Right lobe of liver (tissue), 4 donors: Measurements from ENCODE around the gene MYOZ3.

Experiments used
- CTCF ChIP-seq, 4 donors: fragments of 200-600 bp in 3 of 4; fragments of 450-650 bp in 1 of 4; IDR thresholded peaks; one replicate each; pipeline versions ENCODE4 v1.5.1 to v1.8.0; 2016 to 2022; ENCODE audit warnings: antibody characterized with exemption in 4 of 4, mild to moderate bottlenecking in 2 of 4
- POLR2A ChIP-seq: fragments of 450-650 bp; IDR thresholded peaks from one replicate; pipeline ENCODE4 v1.6.1; 2017; ENCODE audit warnings: antibody characterized with exemption, mild to moderate bottlenecking
- donor health status: DM: no; HTN: no; CAD: no.
- donor health status: DM: no; HTN: no; CAD: no.
- donor health status: DM: no; HTN: yes; CAD: no.

GRCh38 chr5:150614661-150615060 lies 46.4 kb upstream of the MYOZ3 start:
- TF ChIP-seq CTCF (IDR thresholded peaks at IDR 0.05) (no peak), POLR2A (no peak)
